Vagina (tissue), 2 donors: Measurements from ENCODE around the gene HOXD4. TPM values are rescaled to one million over a fixed set of nuclear protein-coding genes. Genes with fewer than 3 reads are reported as not detected.
A peak's percentile ranks its signal among the peaks of the same experiment; 100 is the strongest.

Source experiments
- DNase-seq, 2 donors: peaks; one replicate each; pipeline ENCODE4 v3.0.0-alpha.2; 2017; ENCODE audit errors: extremely low spot score in 2 of 2
- H3K27ac ChIP-seq: fragments of 200-600 bp; sonication (generic); one replicate; pipeline ENCODE4 v1.5.1; 2019
- H3K27me3 ChIP-seq: fragments of 200-600 bp; sonication (generic); one replicate; pipeline ENCODE4 v1.5.1; 2019
- H3K36me3 ChIP-seq, 2 donors: fragments of 200-600 bp; sonication (generic); one replicate each; pipeline ENCODE4 v1.5.1; 2017 to 2019
- H3K4me1 ChIP-seq: fragments of 200-600 bp; sonication (generic); one replicate; pipeline ENCODE4 v1.5.1; 2019
- H3K4me3 ChIP-seq, 2 donors: fragments of 200-600 bp; sonication (generic); 1 replicate in 1 of 2; 2 replicates in 1 of 2; pipeline ENCODE4 v1.5.1; 2016 to 2019
- H3K9me3 ChIP-seq: fragments of 200-600 bp; sonication (generic); one replicate; pipeline ENCODE4 v1.5.1; 2019
- CTCF ChIP-seq, 3 experiments: fragments of 450-650 bp in 2 of 3; fragments of 200-600 bp in 1 of 3; sonication (generic) in 1 of 3; IDR thresholded peaks; one replicate each; pipeline ENCODE4 v1.5.1; 2017 to 2019; ENCODE audit warnings: antibody characterized with exemption in 3 of 3, mild to moderate bottlenecking in 2 of 3, moderate library complexity in 2 of 3
- POLR2A ChIP-seq, 2 donors: fragments of 450-650 bp; IDR thresholded peaks; one replicate each; pipeline ENCODE4 v1.6.1; 2017; ENCODE audit warnings: antibody characterized with exemption in 2 of 2, mild to moderate bottlenecking in 2 of 2, moderate library complexity in 2 of 2
- POLR2AphosphoS5 ChIP-seq, 2 donors: sonication (generic); formaldehyde crosslinking; IDR thresholded peaks; one replicate each; pipeline ENCODE4 v1.9.0; 2017; ENCODE audit warnings: antibody characterized with exemption in 2 of 2, mild to moderate bottlenecking in 2 of 2, low read depth in 1 of 2; ENCODE audit not compliant: insufficient read depth in 1 of 2
- intact Hi-C: fragments of 100-400 bp; cut with DNase I; formaldehyde crosslinking; loops from one replicate; pipeline ENCODE4 v1.15.1; 2023
- total RNA-seq: library from RNA; depleted of rRNA; stranded (reverse); fragments of >200 nt; gene quantifications from one replicate; pipeline ENCODE4 v1.2.3, GENCODE V29; 2016

The HOXD4 gene
- total RNA-seq, 1 donor from 2014 or later: 4.9 TPM

GRCh38 chr2:176103742-176104315 is 47.5 kb upstream of the HOXD4 start:
- H3K4me3 ChIP-seq: peak overlapping the region; percentile 54 to 59
- peak overlapping the region; percentile 82 for H3K27ac ChIP-seq
- TF ChIP-seq CTCF (IDR thresholded peaks at IDR 0.05) (no peak), POLR2A (IDR thresholded peaks at IDR 0.05) (no peak), POLR2AphosphoS5 (IDR thresholded peaks at IDR 0.05; ENCODE audit: insufficient read depth in 1 of 2, low read depth in 1 of 2) (peak in 1 of 2 donors; percentile 53)
- H3K27me3 ChIP-seq: no peaks in the 10 kb centered on the region
- H3K9me3 ChIP-seq: no peaks in the 10 kb centered on the region
- intact Hi-C loops: no loop called here
- H3K36me3 ChIP-seq: no peaks in the 10 kb centered on the region
- no peak for DNase-seq
- peaks cover 59% of the 10 kb centered on the region for H3K4me1 ChIP-seq

GRCh38 chr2:176104316-176105077 is 46.9 kb upstream of the HOXD4 start:
- DNase-seq: no peak
- Histone ChIP-seq H3K27me3 (no peaks in the 10 kb centered on the region), H3K4me3 (peak overlapping the region; percentile 54 to 59), H3K4me1 (peaks cover 66% of the 10 kb centered on the region), H3K36me3 (no peaks in the 10 kb centered on the region), H3K9me3 (no peaks in the 10 kb centered on the region), H3K27ac (peak overlapping the region; percentile 82)
- TF ChIP-seq POLR2A (IDR thresholded peaks at IDR 0.05) (peak in 1 of 2 donors; percentile 29), POLR2AphosphoS5 (IDR thresholded peaks at IDR 0.05; ENCODE audit: insufficient read depth in 1 of 2, low read depth in 1 of 2) (peak in 1 of 2 donors; percentile 66), CTCF (IDR thresholded peaks at IDR 0.05) (no peak)
- intact Hi-C loops: no loop called here

GRCh38 chr2:176105078-176105729 is 46.1 kb upstream of the HOXD4 start:
- intact Hi-C loops: no loop called here
- DNase-seq: no peak

GRCh38 chr2:176105730-176106580 is 45.4 kb upstream of the HOXD4 start:
- H3K27me3 ChIP-seq: no peaks in the 10 kb centered on the region
- no peaks in the 10 kb centered on the region for H3K36me3 ChIP-seq
- intact Hi-C loops: no loop called here
- peak overlapping the region; percentile 82 for H3K27ac ChIP-seq
- peak overlapping the region; percentile 54 to 59 for H3K4me3 ChIP-seq
- no peaks in the 10 kb centered on the region for H3K9me3 ChIP-seq
- H3K4me1 ChIP-seq: peaks cover 66% of the 10 kb centered on the region
- no peak for DNase-seq
- TF ChIP-seq POLR2A (IDR thresholded peaks at IDR 0.05): no peak
- no peak for TF ChIP-seq CTCF (IDR thresholded peaks at IDR 0.05)
- peak in 1 of 2 donors; percentile 30 for TF ChIP-seq POLR2AphosphoS5 (IDR thresholded peaks at IDR 0.05; ENCODE audit: insufficient read depth in 1 of 2, low read depth in 1 of 2)

More at GRCh38 chr2:176105078-176105729, 46.1 kb upstream of the HOXD4 start:
- Histone ChIP-seq H3K9me3 (no peaks in the 10 kb centered on the region), H3K36me3 (no peaks in the 10 kb centered on the region), H3K4me1 (peaks cover 67% of the 10 kb centered on the region), H3K27ac (peak overlapping the region; percentile 82), H3K4me3 (peak overlapping the region; percentile 54 to 59), H3K27me3 (no peaks in the 10 kb centered on the region)
- TF ChIP-seq CTCF (IDR thresholded peaks at IDR 0.05) (no peak), POLR2AphosphoS5 (IDR thresholded peaks at IDR 0.05; ENCODE audit: insufficient read depth in 1 of 2, low read depth in 1 of 2) (peak in 1 of 2 donors; percentile 74), POLR2A (IDR thresholded peaks at IDR 0.05) (peak in 1 of 2 donors; percentile 48)
